HCT116 (cell line): Measurements from ENCODE around the gene PFKFB2. TPM values are rescaled to one million over a fixed set of nuclear protein-coding genes. Genes with fewer than 3 reads are reported as not detected.

Source experiments
- ATAC-seq: fragments of 200-7000 bp; cut with Tn5 transposase; 2 replicates; pipeline ENCODE4 v1.9.1; 2020; ENCODE audit warnings: mild to moderate bottlenecking, moderate library complexity
- BruUV-seq: library from RNA; stranded (reverse); fragments of 400-500 nt; replicated peaks from 2 replicates; lab custom pipeline; 2021; lab: Mats Ljungman, UMichigan
- CTCF ChIA-PET: fragments of 300-600 bp; sonication (Branson Sonifier 250); formaldehyde crosslinking; loops from one replicate; lab custom pipeline; 2021; ENCODE audit warnings: antibody characterized with exemption; lab: Charles Lee
- POLR2A ChIA-PET: fragments of 300-600, 350-600 bp; sonication (Branson Sonifier 250); formaldehyde crosslinking; loops from one replicate; lab custom pipeline; 2021; ENCODE audit warnings: antibody characterized with exemption; lab: Charles Lee
- RAD21 ChIA-PET, 2 experiments: fragments of 300-600 bp; sonication (Branson Sonifier 250); formaldehyde crosslinking; loops; one replicate each; lab custom pipeline; 2023; ENCODE audit warnings: low total read pairs in 2 of 2; ENCODE audit not compliant: uncharacterized antibody in 2 of 2, unreplicated experiment in 2 of 2, low non-redundant PET in 1 of 2; lab: Charles Lee
- DNase-seq: peaks from one replicate; pipeline ENCODE4 v3.0.0-alpha.2; 2010; ENCODE audit warnings: low read depth, low spot score
- H2AFZ ChIP-seq: fragments of 200-600 bp; shearing (Covaris generic), sonication (generic); 2 replicates; pipeline ENCODE4 v1.6.1; 2017; ENCODE audit warnings: low read depth, mixed run types, mixed read lengths, antibody characterized with exemption, low read length; ENCODE audit not compliant: poor library complexity, severe bottlenecking
- H3K27ac ChIP-seq: 2 replicates; pipeline ENCODE4 v1.5.1; 2012; ENCODE audit warnings: low read depth, low read length
- H3K27me3 ChIP-seq: fragments of 200-600 bp; sonication (generic); 2 replicates; pipeline ENCODE4 v1.6.1; 2016; ENCODE audit warnings: mixed run types, low read length, mixed read lengths; ENCODE audit not compliant: insufficient read depth
- H3K36me3 ChIP-seq, 2 experiments: fragments of 200-500 bp in 1 of 2; fragments of 200-600 bp in 1 of 2; sonication (Bioruptor generic) in 1 of 2; sonication (generic) in 1 of 2; 2 replicates each; pipeline versions ENCODE4 v1.5.1 to v1.6.1; 2014 to 2016; ENCODE audit warnings: low read length in 2 of 2, inconsistent platforms in 1 of 2, mixed read lengths in 1 of 2, mixed run types in 1 of 2; ENCODE audit not compliant: insufficient read depth in 2 of 2, control insufficient read depth in 1 of 2
- H3K4me1 ChIP-seq, 2 experiments: fragments of 200-600 bp in 1 of 2; sonication (generic) in 1 of 2; 2 replicates each; pipeline versions ENCODE4 v1.5.1 to v1.6.1; 2012 to 2017; ENCODE audit warnings: low read length in 2 of 2, inconsistent platforms in 1 of 2, mild to moderate bottlenecking in 1 of 2, mixed read lengths in 1 of 2, mixed run types in 1 of 2, moderate library complexity in 1 of 2; ENCODE audit not compliant: insufficient read depth in 2 of 2, control insufficient read depth in 1 of 2
- H3K4me2 ChIP-seq: fragments of 200-600 bp; sonication (generic); 2 replicates; pipeline ENCODE4 v1.6.1; 2017; ENCODE audit warnings: mixed run types, low read length, mixed read lengths
- H3K4me3 ChIP-seq, 2 experiments: fragments of 200-600 bp in 1 of 2; sonication (generic) in 1 of 2; replicated peaks in 1 of 2; 2 replicates each; pipeline ENCODE4 v1.5.1; 2011 to 2016; ENCODE audit warnings: low read length in 2 of 2, control low read depth in 1 of 2, low read depth in 1 of 2, mild to moderate bottlenecking in 1 of 2, mixed read lengths in 1 of 2, mixed run types in 1 of 2
- H3K79me2 ChIP-seq: fragments of 200-600 bp; sonication (generic); 2 replicates; pipeline ENCODE4 v1.6.1; 2017; ENCODE audit warnings: mild to moderate bottlenecking, mixed run types, low read length, moderate library complexity, mixed read lengths; ENCODE audit not compliant: insufficient read depth
- H3K9ac ChIP-seq: fragments of 200-600 bp; sonication (generic); 2 replicates; pipeline ENCODE4 v1.6.1; 2016; ENCODE audit warnings: low read length, mixed read lengths
- H3K9me2 ChIP-seq: fragments of 200-600 bp; sonication (generic), shearing (Covaris generic); 2 replicates; pipeline ENCODE4 v1.6.1; 2017; ENCODE audit warnings: mixed run types, mild to moderate bottlenecking, moderate library complexity; ENCODE audit not compliant: insufficient read depth
- H3K9me3 ChIP-seq, 2 experiments: fragments of 200-500 bp in 1 of 2; fragments of 200-600 bp in 1 of 2; sonication (Bioruptor generic) in 1 of 2; sonication (generic) in 1 of 2; 2 replicates each; pipeline ENCODE4 v1.6.1; 2014 to 2017; ENCODE audit warnings: low read length in 2 of 2, mixed read lengths in 2 of 2, inconsistent platforms in 1 of 2, low read depth in 1 of 2, mild to moderate bottlenecking in 1 of 2, mixed run types in 1 of 2, moderate library complexity in 1 of 2; ENCODE audit not compliant: control insufficient read depth in 1 of 2, insufficient read depth in 1 of 2
- H4K20me1 ChIP-seq: fragments of 200-600 bp; sonication (generic), shearing (Covaris generic); 2 replicates; pipeline ENCODE4 v1.6.1; 2017; ENCODE audit warnings: mixed run types, mild to moderate bottlenecking, moderate library complexity; ENCODE audit not compliant: insufficient read depth
- ATF3 ChIP-seq: IDR thresholded peaks from 2 replicates; pipeline ENCODE4 v1.6.1; 2012
- CEBPB ChIP-seq: IDR thresholded peaks from 2 replicates; pipeline ENCODE4 v1.6.1; 2012; ENCODE audit warnings: low read depth
- ELF1 ChIP-seq: IDR thresholded peaks from 2 replicates; pipeline ENCODE4 v1.6.1; 2012; ENCODE audit warnings: low read depth, borderline replicate concordance
- EZH2phosphoT487 ChIP-seq: fragments of 200-600 bp; IDR thresholded peaks from 2 replicates; pipeline ENCODE4 v1.6.1; 2018; ENCODE audit warnings: antibody characterized with exemption, borderline replicate concordance
- JUND ChIP-seq: IDR thresholded peaks from 2 replicates; pipeline ENCODE4 v1.6.1; 2012
- RAD21 ChIP-seq: IDR thresholded peaks from 2 replicates; pipeline ENCODE4 v1.6.1; 2012; ENCODE audit warnings: low read depth, mild to moderate bottlenecking
- SP1 ChIP-seq: IDR thresholded peaks from 2 replicates; pipeline ENCODE4 v1.6.1; 2012; ENCODE audit warnings: low read depth
- ZFX ChIP-seq: fragments of 450-650 bp; IDR thresholded peaks from 2 replicates; pipeline ENCODE4 v1.6.1; 2017
- ZNF274 ChIP-seq: fragments of 200-500 bp; sonication (Bioruptor generic); IDR thresholded peaks from 2 replicates; pipeline ENCODE4 v1.6.1; 2014; ENCODE audit warnings: mild to moderate bottlenecking, low read depth, low read length, inconsistent platforms
- intact Hi-C: fragments of 100-400 bp; cut with micrococcal nuclease; formaldehyde crosslinking; loops from 2 replicates; pipeline ENCODE4 v1.10.0; 2022
- total RNA-seq: library from RNA; stranded (reverse); gene quantifications from one replicate; pipeline ENCODE4 v1.2.1, GENCODE V29; 2021; ENCODE audit not compliant: unreplicated experiment
- TF ChIP-seq, protein P1 (sequence below): IDR thresholded peaks from 2 replicates; pipeline ENCODE4 v1.6.1; 2011; ENCODE audit warnings: mild to moderate bottlenecking, low read length, moderate library complexity; ENCODE audit not compliant: insufficient replicate concordance; ENCODE audit errors: extremely low read depth
- TF ChIP-seq, protein P2 (sequence below): IDR thresholded peaks from 2 replicates; pipeline ENCODE4 v1.6.1; 2012

PFKFB2 gene
- total RNA-seq, 1 experiment from 2014 or later, result 13.9 TPM

DNA sequence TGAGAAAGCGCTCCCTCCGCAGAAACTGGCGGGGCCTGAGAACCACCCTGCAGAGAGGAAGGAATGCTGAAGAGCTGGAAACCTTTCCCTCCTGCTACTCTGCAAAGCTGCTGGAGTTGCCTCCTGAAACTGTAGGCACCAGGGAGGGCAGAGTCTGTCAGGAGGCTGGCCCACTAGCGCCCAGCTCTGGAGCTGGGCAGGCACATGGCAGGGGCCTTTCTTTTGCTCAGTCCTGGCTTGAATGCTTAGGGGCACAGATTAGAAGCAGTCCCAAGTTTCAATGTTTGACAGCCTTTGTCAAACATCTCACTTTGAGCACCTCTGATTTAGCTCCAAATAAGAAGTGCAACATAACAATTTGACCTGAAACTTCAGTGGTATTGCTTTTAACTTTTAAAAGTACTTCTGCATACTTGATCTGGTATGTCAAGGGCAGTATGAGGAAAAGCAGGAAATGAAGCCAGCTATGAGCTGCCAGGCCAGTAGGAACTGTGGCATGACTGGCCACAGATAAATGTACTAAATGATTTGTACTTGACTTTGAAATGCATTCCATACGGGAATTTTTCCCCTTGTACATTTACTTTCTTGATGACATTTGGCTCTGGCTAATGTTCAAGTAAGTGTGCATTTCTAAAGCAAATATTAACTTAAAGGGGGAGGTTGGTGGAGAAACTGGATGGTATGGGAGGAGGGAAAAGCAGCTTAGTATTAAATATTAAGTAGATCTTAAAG lies 27.8 kb upstream of the PFKFB2 start:
- peak overlapping the region; percentile 65 for H3K9ac ChIP-seq
- H3K79me2 ChIP-seq, result peaks cover 3% of the 10 kb centered on the region; the same call in 1 of the 2 replicates
- ChIA-PET CTCF (interaction anchor here (1.9 kb wide), 1 partner anchor 19 kb away, joined by 5 read pairs; no protein-coding TSS in a partner anchor), POLR2A (interaction anchor here (1.1 to 1.8 kb wide), 2 partner anchors 10 to 27 kb away, joined by 3 to 5 read pairs; partner anchors contain the start of gene PFKFB2), RAD21 (no interaction called here)
- H2AFZ ChIP-seq, result no peak overlapping the region
- DNase-seq (no peak), ATAC-seq (no peak)
- TF ChIP-seq ZNF274, result no peak
- TF ChIP-seq EZH2phosphoT487, result no peak
- TF ChIP-seq CEBPB, result no peak
- no peak for TF ChIP-seq JUND
- TF ChIP-seq, protein P1, sequence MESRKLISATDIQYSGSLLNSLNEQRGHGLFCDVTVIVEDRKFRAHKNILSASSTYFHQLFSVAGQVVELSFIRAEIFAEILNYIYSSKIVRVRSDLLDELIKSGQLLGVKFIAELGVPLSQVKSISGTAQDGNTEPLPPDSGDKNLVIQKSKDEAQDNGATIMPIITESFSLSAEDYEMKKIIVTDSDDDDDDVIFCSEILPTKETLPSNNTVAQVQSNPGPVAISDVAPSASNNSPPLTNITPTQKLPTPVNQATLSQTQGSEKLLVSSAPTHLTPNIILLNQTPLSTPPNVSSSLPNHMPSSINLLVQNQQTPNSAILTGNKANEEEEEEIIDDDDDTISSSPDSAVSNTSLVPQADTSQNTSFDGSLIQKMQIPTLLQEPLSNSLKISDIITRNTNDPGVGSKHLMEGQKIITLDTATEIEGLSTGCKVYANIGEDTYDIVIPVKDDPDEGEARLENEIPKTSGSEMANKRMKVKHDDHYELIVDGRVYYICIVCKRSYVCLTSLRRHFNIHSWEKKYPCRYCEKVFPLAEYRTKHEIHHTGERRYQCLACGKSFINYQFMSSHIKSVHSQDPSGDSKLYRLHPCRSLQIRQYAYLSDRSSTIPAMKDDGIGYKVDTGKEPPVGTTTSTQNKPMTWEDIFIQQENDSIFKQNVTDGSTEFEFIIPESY, result no peak
- TF ChIP-seq ATF3, result no peak
- no peak for TF ChIP-seq ELF1
- no peak for TF ChIP-seq RAD21
- no peak for TF ChIP-seq SP1
- TF ChIP-seq ZFX, result no peak
- TF ChIP-seq, protein P2, sequence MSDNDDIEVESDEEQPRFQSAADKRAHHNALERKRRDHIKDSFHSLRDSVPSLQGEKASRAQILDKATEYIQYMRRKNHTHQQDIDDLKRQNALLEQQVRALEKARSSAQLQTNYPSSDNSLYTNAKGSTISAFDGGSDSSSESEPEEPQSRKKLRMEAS, result no peak
- no TSS peak for BruUV-seq
- H3K27ac ChIP-seq, result no peak overlapping the region
- H3K9me2 ChIP-seq, result no peaks in the 10 kb centered on the region
- peaks cover 34 to 95% of the 10 kb centered on the region in 2 experiments for H3K4me1 ChIP-seq
- no peaks in the 10 kb centered on the region for H3K27me3 ChIP-seq
- intact Hi-C loops, result no loop called here
- no peaks in the 10 kb centered on the region for H4K20me1 ChIP-seq
- no peaks in the 10 kb centered on the region; a peak in 1 of 4 replicates for H3K36me3 ChIP-seq
- H3K4me2 ChIP-seq, result peak overlapping the region; percentile 68
- H3K9me3 ChIP-seq, result no peaks in the 10 kb centered on the region
- H3K4me3 ChIP-seq, result no peak overlapping the region
